NCI-H1930 (cell line): ENCODE measurements around the gene COPS8.

Source experiments
- DNase-seq, 2 experiments: peaks; one replicate each; lab custom pipeline; 2025; lab: John Stamatoyannopoulos, UW

COPS8 gene

GRCh38 chr2:237085248-237086221 is at the start of gene COPS8:
COPS8 (plus strand) TSS chr2:237085889; CDS start chr2:237085965, 76 bp downstream.
- peak; percentile 65 to 88 for DNase-seq

GRCh38 chr2:237039301-237040031 is 46.2 kb upstream of the COPS8 start:
- no peak for DNase-seq

- no peak for DNase-seq
Measured at GRCh38 chr2:237041231-237041630, 44.5 kb upstream of the COPS8 start.

GRCh38 chr2:237042101-237042500 is 43.6 kb upstream of the COPS8 start:
- no peak for DNase-seq

- DNase-seq: no peak
Measured at GRCh38 chr2:237043866-237044265, 41.8 kb upstream of the COPS8 start.

GRCh38 chr2:237044281-237044680 is 41.4 kb upstream of the COPS8 start:
- no peak for DNase-seq

GRCh38 chr2:237045449-237045848 is 40.2 kb upstream of the COPS8 start:
- DNase-seq: no peak

- no peak for DNase-seq
Measured at GRCh38 chr2:237048595-237048994, 37.1 kb upstream of the COPS8 start.

- no peak for DNase-seq
Measured at GRCh38 chr2:237051861-237052260, 33.8 kb upstream of the COPS8 start.

GRCh38 chr2:237053066-237053465 is 32.6 kb upstream of the COPS8 start:
- DNase-seq: no peak

- no peak for DNase-seq
Measured at GRCh38 chr2:237055386-237056100, 30.1 kb upstream of the COPS8 start.

GRCh38 chr2:237056287-237056875 is 29.3 kb upstream of the COPS8 start:
- no peak for DNase-seq

- no peak for DNase-seq
Measured at GRCh38 chr2:237057107-237057506, 28.6 kb upstream of the COPS8 start.

- DNase-seq: no peak
Measured at GRCh38 chr2:237057893-237058300, 27.8 kb upstream of the COPS8 start.

GRCh38 chr2:237058423-237058822 is 27.3 kb upstream of the COPS8 start:
- DNase-seq: no peak

GRCh38 chr2:237059155-237059875 is 26.4 kb upstream of the COPS8 start:
- no peak for DNase-seq

- DNase-seq: peak in 1 of 2 experiments; percentile 41
Measured at GRCh38 chr2:237060534-237061312, 25.0 kb upstream of the COPS8 start.

- DNase-seq: no peak
Measured at GRCh38 chr2:237061356-237061755, 24.3 kb upstream of the COPS8 start.

GRCh38 chr2:237062585-237062984 is 23.1 kb upstream of the COPS8 start:
- no peak for DNase-seq
